Fibroblast of the aortic adventitia (primary cell): ENCODE data around the gene IRGQ. TPM values are rescaled to one million over a fixed set of nuclear protein-coding genes. Genes with fewer than 3 reads are reported as not detected.

ENCODE experiments used
- DNase-seq: peaks from one replicate; pipeline ENCODE4 v3.0.0-alpha.2; 2010; ENCODE audit warnings: low read depth
- H3K4me3 ChIP-seq: 2 replicates; pipeline ENCODE4 v1.5.1; 2011; ENCODE audit warnings: low read depth, mild to moderate bottlenecking, control low read depth, low read length, moderate library complexity
- total RNA-seq: library from RNA; depleted of rRNA; stranded (reverse); fragments of >200 nt; gene quantifications from 2 replicates; pipeline ENCODE4 v1.2.3, GENCODE V29; 2012; ENCODE audit warnings: low replicate concordance
- TF ChIP-seq, protein P1 (sequence below): IDR thresholded peaks from 2 replicates; pipeline ENCODE4 v1.5.1; 2011; ENCODE audit warnings: mild to moderate bottlenecking, low read length, control low read depth, inconsistent platforms; ENCODE audit not compliant: insufficient read depth

Gene IRGQ
- total RNA-seq, 1 donor: 17.5 TPM

DNA sequence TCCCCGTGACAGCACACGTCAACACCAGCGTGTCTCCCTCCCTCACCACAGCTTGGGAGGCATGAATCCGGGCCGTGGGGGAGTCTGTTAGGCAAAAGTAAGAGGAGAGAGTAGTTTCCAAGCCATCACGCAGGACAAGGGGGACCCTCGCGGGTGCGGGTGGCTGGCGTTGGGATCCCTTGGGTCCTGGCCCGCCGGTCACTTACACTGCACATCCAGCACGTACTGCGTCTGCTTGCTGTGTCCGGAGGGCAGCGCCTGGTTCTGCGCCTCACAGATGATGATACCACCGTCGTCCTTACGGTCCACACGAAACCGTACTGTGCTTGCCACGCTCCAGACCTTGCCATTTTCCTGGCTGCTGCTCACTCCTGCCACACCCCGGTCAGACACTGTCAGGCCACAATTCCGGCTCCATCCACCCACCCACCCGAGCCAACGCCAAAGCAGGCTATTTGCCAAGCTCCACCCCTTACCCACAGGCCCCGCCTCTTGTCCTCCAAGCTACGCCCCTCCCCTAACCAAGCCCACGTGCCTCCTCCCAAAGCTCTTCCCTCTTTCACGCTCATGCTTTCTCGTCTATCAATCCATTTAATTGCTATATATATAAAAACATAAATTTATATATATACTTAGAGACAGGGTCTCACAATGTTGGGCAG is 30.1 kb upstream of the IRGQ start:
- TF ChIP-seq, protein P1, sequence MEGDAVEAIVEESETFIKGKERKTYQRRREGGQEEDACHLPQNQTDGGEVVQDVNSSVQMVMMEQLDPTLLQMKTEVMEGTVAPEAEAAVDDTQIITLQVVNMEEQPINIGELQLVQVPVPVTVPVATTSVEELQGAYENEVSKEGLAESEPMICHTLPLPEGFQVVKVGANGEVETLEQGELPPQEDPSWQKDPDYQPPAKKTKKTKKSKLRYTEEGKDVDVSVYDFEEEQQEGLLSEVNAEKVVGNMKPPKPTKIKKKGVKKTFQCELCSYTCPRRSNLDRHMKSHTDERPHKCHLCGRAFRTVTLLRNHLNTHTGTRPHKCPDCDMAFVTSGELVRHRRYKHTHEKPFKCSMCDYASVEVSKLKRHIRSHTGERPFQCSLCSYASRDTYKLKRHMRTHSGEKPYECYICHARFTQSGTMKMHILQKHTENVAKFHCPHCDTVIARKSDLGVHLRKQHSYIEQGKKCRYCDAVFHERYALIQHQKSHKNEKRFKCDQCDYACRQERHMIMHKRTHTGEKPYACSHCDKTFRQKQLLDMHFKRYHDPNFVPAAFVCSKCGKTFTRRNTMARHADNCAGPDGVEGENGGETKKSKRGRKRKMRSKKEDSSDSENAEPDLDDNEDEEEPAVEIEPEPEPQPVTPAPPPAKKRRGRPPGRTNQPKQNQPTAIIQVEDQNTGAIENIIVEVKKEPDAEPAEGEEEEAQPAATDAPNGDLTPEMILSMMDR: no peak
- no peak overlapping the region for H3K4me3 ChIP-seq
- DNase-seq: no peak

DNA sequence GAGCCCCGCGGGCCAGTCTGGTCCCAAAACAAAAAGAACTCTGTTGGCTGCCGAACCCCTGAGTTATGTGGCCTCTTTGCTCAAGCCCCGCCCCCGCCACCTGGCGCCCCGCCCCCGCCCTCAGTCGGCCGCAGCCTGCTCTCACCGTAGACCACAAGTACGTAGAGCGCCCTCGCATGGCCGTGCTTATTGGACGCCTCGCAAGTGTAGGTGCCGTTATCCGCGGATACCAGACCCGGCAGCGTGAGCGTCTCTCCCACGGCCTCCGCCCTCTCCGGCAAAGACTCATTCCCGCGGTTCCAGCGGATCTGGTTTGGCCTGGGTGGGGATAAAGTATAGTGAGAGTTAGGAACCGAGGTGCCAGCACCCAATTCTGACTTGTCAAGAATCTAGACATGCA is 29.0 kb upstream of the IRGQ start:
- H3K4me3 ChIP-seq: no peak overlapping the region
- TF ChIP-seq, protein P1: no peak
- DNase-seq: no peak

DNA sequence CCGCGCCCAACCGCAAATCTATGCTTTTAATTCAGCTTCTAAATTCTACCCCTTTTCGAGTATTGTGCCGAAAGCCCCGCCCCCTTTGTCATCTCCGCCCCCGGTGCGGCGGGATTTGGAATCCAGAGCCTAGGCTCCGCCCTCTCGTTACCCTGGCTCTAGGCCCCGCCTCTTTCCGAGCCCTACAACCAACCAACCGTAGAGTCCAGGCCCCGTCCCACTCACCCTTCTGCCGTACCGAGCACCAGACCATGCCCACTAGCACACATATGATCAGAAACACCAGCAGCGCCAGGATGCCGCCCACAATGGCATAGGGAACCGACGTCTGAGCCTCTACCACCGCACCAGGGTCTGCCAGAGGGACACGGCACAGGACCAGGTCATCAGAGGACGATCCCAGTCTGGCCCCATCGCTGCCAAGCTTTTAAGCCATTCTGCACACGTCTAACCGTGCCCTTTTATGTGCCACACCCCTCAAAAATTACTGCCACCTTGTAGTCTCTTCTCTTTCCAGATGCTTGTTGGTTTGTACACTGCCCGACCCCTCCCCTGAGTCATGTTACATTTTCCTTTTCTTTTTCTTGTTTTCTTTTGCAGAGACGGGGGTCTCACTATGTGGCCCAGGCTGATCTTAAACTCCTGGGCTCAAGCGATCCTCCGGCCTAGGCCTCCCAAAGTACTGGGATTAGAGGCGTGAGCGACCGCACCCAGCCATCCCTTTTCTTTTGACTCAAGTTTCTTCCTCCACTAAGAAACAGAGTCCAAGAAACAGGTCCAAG is 28.1 kb upstream of the IRGQ start:
- DNase-seq: no peak
- TF ChIP-seq, protein P1: no peak

DNA sequence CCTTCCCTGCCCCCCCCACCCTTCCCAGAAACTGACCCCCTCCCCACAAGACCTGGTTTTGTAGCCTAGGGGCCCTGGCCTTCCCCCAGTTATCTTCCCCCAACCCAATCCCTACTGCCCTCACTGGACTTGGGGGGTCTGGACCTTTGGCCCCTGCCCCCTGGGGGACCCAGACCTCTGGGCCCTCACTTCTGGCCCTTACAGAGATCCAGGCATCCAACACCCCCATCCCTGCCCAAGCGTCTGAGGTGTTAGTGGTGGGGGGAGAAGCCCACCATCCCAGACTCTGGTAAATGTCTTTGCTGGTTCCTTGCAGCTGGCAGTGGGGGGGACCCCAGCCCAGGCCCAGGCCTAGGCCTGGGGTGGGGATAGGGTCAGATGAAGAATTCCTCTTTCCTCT is 27.0 kb upstream of the IRGQ start:
- H3K4me3 ChIP-seq: no peak overlapping the region
- no peak for DNase-seq
- TF ChIP-seq, protein P1: no peak

More for the DNA sequence above, 28.1 kb upstream of the IRGQ start:
- no peak overlapping the region for H3K4me3 ChIP-seq

DNA sequence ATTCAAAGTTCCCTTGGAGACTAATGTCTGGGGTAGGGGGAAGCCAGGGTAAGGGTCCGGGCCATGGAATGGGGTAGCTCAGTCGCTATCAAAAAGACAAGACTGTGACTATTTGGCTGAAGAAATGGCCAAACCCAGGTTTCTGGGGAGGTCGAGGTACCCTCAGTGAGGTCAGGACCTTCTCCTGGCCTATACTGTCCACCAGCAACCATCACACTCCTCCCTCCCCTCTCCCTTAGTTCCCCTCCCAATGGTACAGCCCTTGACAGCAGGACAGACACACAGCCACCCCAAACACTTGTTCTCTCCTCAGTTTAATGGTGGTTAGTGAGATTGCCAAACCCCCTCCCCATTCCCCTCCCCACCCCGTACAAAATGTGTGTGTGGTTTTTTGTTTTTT is 26.1 kb upstream of the IRGQ start:
- DNase-seq: no peak
- TF ChIP-seq, protein P1: no peak
- H3K4me3 ChIP-seq: no peak overlapping the region

DNA sequence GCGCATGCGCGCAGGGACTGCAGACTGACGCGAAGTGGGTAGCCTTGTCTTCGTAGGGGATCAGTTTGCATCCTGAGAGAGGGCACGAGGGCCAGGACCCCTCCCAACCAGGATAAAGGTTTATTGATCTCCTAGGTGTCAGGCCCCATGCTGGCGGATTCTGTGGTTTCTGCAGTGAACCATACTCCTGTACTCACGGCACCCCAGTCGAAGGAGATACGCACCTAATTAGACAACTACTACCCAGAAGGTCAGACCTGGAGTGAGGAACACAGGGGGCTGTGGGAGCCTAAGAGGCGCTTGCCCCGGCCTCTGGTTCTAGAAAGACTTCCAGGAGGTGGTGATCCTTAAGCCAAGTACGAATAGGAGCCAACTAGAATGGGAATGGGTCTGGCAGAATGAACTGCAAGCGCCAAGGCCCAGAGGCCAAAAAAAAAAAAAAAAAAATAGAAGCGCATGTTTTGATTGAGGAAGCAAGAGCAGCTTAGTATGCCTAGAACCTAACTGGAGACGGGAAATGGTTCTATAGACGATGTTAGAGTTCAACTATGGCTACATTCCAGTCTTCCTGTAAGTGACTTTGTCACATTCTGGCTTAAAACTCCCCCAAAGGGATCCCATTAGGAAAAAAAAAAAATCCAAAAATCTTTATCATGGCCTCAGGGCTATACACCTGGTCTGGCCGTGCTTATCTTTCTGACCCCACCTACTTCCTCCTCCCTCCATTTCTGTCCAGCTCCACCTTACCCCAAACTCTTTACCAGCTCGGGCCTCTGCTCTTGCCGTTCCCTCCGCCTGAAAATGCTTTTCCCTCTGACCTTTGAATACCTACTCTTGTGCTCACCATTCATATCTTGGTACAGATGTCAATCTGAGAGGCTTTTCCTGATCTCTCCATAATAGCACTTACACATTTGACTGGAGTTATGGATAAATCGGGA is 24.4 kb upstream of the IRGQ start:
- DNase-seq: no peak

More for the DNA sequence above, 24.4 kb upstream of the IRGQ start:
- peak overlapping the region; percentile 95 for H3K4me3 ChIP-seq
- TF ChIP-seq, protein P1: no peak
